Measurements from ENCODE around the gene SLC16A5.
A peak's percentile ranks its signal among the peaks of the same experiment; 100 is the strongest.

Gene SLC16A5

GRCh38 chr17:75046407-75047289 lies 41.1 kb upstream of the SLC16A5 start, which contains the start of the genes ATP5PD and KCTD2:
ATP5PD (minus strand) TSS chr17:75046969; CDS start chr17:75042650, 4,319 bp downstream.
KCTD2 (plus strand) TSS chr17:75047225; CDS start chr17:75047251, 26 bp downstream.
- Histone ChIP-seq H3K36me3 (ENCODE audit: control insufficient read depth, insufficient read depth, low read length) (peaks cover 2% of the 10 kb centered on the region), H3K4me3 (replicated peaks; ENCODE audit: low read depth, low read length) (peak within 1 kb of the TSS; percentile 100), H3K27me3 (replicated peaks; ENCODE audit: control insufficient read depth, insufficient read depth, low read length) (no peaks in the 10 kb centered on the region)
- DNase-seq (ENCODE audit: extremely low read depth, insufficient read length): peak; percentile 97
- no peak for TF ChIP-seq CTCF (IDR thresholded peaks at IDR 0.05; ENCODE audit: insufficient read depth, low read length, poor library complexity, severe bottlenecking)

GRCh38 chr17:75047398-75048098 lies 40.2 kb upstream of the SLC16A5 start:
- H3K4me3 ChIP-seq (replicated peaks; ENCODE audit: low read depth, low read length): peak overlapping the region; percentile 100
- H3K27me3 ChIP-seq (replicated peaks; ENCODE audit: control insufficient read depth, insufficient read depth, low read length): no peaks in the 10 kb centered on the region
- peak; percentile 46 for DNase-seq (ENCODE audit: extremely low read depth, insufficient read length)
- TF ChIP-seq CTCF (IDR thresholded peaks at IDR 0.05; ENCODE audit: insufficient read depth, low read length, poor library complexity, severe bottlenecking): no peak
- peaks cover 1% of the 10 kb centered on the region for H3K36me3 ChIP-seq (ENCODE audit: control insufficient read depth, insufficient read depth, low read length)

GRCh38 chr17:75048249-75048878 lies 39.4 kb upstream of the SLC16A5 start:
- H3K36me3 ChIP-seq (ENCODE audit: control insufficient read depth, insufficient read depth, low read length): peaks cover 3% of the 10 kb centered on the region
- H3K27me3 ChIP-seq (replicated peaks; ENCODE audit: control insufficient read depth, insufficient read depth, low read length): no peaks in the 10 kb centered on the region
- TF ChIP-seq CTCF (IDR thresholded peaks at IDR 0.05; ENCODE audit: insufficient read depth, low read length, poor library complexity, severe bottlenecking): no peak
- H3K4me3 ChIP-seq (replicated peaks; ENCODE audit: low read depth, low read length): peak overlapping the region; percentile 100
- DNase-seq (ENCODE audit: extremely low read depth, insufficient read length): no peak

- no peak for DNase-seq (ENCODE audit: extremely low read depth, insufficient read length)
- Histone ChIP-seq H3K27me3 (replicated peaks; ENCODE audit: control insufficient read depth, insufficient read depth, low read length) (no peaks in the 10 kb centered on the region), H3K4me3 (replicated peaks; ENCODE audit: low read depth, low read length) (no peak overlapping the region), H3K36me3 (ENCODE audit: control insufficient read depth, insufficient read depth, low read length) (peaks cover 5% of the 10 kb centered on the region)
- TF ChIP-seq CTCF (IDR thresholded peaks at IDR 0.05; ENCODE audit: insufficient read depth, low read length, poor library complexity, severe bottlenecking): no peak
Observed at GRCh38 chr17:75049057-75049456, 38.7 kb upstream of the SLC16A5 start.

- Histone ChIP-seq H3K27me3 (replicated peaks; ENCODE audit: control insufficient read depth, insufficient read depth, low read length) (no peaks in the 10 kb centered on the region), H3K4me3 (replicated peaks; ENCODE audit: low read depth, low read length) (no peak overlapping the region), H3K36me3 (ENCODE audit: control insufficient read depth, insufficient read depth, low read length) (peaks cover 5% of the 10 kb centered on the region)
- no peak for DNase-seq (ENCODE audit: extremely low read depth, insufficient read length)
- no peak for TF ChIP-seq CTCF (IDR thresholded peaks at IDR 0.05; ENCODE audit: insufficient read depth, low read length, poor library complexity, severe bottlenecking)
Observed at GRCh38 chr17:75049706-75050105, 38.0 kb upstream of the SLC16A5 start.
